ENCODE results near the gene MBP. TPM values are rescaled to one million over a fixed set of nuclear protein-coding genes. Genes with fewer than 3 reads are reported as not detected.

The MBP gene
- total and polyA plus RNA-seq, 9 donors, result 8.7 to 23.0 (median 11.2) TPM

DNA sequence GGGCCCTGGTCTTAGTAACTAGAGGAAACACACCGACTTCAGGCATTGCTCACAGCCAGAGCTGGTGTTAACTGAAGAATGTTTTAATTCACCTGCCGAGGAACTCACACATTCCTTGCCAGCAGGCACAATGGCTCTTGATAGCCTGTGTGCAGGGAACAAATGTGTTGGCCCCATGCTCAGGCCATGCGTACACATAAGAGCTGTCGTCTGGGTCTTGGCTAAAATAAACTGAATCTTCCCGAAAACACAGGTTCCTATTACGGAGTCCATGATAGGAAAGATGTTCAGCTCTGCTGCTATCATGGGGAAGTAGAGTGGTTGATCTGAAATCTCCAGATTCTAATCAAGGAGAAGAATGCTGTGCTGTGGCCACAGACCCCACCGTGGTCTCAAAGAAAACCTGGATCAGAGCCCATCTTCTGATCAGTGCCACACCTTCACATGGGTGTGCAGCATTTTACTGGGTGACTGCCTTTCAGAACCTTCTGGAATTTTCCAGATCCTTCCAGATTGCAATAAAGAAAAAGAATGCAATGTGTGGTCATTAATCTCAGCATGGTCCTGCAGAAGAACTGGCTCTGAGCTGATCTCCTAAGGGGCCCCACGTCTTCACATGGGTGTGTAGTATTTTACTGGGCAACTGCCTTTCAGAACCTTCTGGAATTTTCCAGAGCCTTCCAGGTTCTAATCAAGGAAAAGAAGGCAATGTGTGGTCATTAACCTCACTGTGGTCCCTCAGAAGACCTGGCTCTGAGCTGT lies 17.2 kb downstream of the MBP start:
- no peak overlapping the region for H3K4me3 ChIP-seq (ENCODE audit: low read length)

DNA sequence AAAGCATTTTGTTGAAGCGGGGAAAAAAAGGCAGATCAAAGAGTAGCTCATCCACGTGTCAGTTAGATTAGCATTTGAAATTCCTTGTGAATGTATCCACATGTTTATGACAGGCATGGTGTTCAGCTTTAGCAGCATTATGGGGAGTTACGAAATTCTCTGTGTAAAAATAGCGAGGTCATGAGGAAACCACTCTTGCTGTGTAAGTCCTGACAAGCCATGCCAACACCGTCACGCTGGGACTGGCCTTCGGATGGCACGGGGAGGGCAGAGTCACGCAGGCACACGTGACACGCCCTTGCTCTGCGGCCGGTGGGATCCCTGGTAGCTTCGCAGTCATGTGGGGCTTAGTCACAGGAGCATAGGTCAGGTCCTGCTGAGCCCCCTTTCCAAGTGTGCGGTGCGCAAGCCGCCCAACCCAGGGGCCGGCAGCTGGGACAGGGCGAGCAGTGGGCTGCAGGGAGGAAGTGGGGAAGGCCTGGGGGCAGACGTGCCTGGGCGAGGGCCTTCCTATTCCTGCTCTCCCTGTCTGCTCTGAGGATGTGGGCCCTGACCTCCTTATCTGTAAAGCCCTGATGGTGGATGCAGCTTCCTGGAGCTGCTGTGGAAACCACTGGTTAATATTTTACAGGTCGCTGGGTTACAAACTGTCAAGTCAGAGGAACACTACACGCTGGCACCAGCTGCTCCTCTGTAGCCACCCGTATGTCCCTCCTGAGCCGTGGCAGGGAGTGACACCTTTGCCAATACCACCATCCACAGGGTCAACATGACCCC lies 18.0 kb downstream of the MBP start:
- DNase-seq, result peak; percentile 89
- Histone ChIP-seq H3K36me3 (ENCODE audit: control insufficient read depth, insufficient read depth, low read length) (no peaks in the 10 kb centered on the region), H3K9me3 (replicated peaks; ENCODE audit: control insufficient read depth, low read depth, low read length) (no peaks in the 10 kb centered on the region), H3K4me3 (ENCODE audit: low read length) (no peak overlapping the region), H3K4me1 (ENCODE audit: control insufficient read depth, insufficient read depth, low read length) (peaks cover 24% of the 10 kb centered on the region), H3K27me3 (ENCODE audit: control insufficient read depth, insufficient read depth, low read length) (no peaks in the 10 kb centered on the region), H3K27ac (ENCODE audit: low read length) (peak overlapping the region; percentile 67)
- WGBS (ENCODE audit: insufficient coverage), result 63% methylated on average over 24 of the region's 25 CpGs

More for the DNA sequence above, 17.2 kb downstream of the MBP start:
- DNase-seq, result no peak
- Histone ChIP-seq H3K27ac (ENCODE audit: low read length) (peak overlapping the region; percentile 52), H3K36me3 (ENCODE audit: control insufficient read depth, insufficient read depth, low read length) (no peaks in the 10 kb centered on the region), H3K9me3 (replicated peaks; ENCODE audit: control insufficient read depth, low read depth, low read length) (no peaks in the 10 kb centered on the region), H3K4me1 (ENCODE audit: control insufficient read depth, insufficient read depth, low read length) (peaks cover 22% of the 10 kb centered on the region), H3K27me3 (ENCODE audit: control insufficient read depth, insufficient read depth, low read length) (no peaks in the 10 kb centered on the region)
- WGBS (ENCODE audit: insufficient coverage), result 77% methylated on average over 6 of the region's 8 CpGs

DNA sequence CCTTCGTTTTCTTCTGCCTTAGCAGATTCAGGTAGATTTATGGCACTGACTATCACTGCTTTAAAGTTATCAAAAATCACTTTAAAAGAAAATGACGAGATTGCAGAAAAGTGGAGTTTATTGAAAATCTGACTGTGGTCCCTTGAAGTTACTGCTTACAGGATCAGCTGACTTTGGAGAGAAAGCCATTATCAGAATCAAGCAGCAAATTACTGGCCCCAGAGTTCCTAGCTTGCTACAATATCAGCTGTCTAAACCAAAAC lies 18.5 kb downstream of the MBP start:
- H3K27ac ChIP-seq (ENCODE audit: low read length), result peak overlapping the region; percentile 67
- H3K36me3 ChIP-seq (ENCODE audit: control insufficient read depth, insufficient read depth, low read length), result peaks cover under 1% of the 10 kb centered on the region
- no peak for DNase-seq
- peaks cover 27% of the 10 kb centered on the region for H3K4me1 ChIP-seq (ENCODE audit: control insufficient read depth, insufficient read depth, low read length)
- no peak overlapping the region for H3K4me3 ChIP-seq (ENCODE audit: low read length)
- no CpG with 5 or more reads among the region's 2 CpGs for WGBS (ENCODE audit: insufficient coverage)
- H3K9me3 ChIP-seq (replicated peaks; ENCODE audit: control insufficient read depth, low read depth, low read length), result no peaks in the 10 kb centered on the region
- no peaks in the 10 kb centered on the region for H3K27me3 ChIP-seq (ENCODE audit: control insufficient read depth, insufficient read depth, low read length)

DNA sequence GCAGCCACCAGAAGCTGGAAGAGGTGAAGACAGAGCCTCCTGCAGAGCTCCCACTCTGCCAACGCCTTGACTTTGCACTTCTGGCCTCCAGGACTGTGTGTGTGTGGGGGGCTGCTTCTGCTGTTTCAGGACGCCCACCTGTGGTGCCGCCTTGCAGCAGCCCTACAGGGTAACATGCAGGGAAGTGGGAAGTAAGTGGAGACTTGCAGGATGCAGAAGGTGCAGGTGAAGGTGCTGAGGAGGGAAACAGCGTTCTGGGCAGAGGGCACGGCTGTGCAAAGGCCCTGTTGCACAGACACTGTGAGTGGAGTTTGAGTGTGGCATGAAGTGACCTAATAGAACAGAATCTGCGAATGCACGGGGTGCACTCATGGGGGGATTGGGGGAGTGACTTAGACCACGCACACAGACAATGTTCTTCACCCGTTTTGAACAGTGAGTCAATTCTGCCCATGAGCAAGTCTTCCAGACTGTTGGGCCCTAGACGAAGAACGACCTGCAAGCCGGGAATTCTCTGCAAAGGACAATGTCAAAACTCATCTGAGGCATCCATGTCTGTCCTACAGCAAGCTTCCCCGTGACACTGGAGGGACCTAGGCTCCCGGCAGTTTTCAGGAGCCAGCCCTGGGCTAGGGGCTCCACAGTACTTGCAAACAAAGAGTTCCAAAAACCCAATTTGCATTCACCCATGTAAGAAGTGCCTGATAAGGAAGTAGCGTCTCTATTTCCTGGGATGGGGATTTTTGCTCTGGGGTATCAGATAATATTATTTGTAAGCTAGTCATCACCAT lies 19.0 kb downstream of the MBP start:
- H3K36me3 ChIP-seq (ENCODE audit: control insufficient read depth, insufficient read depth, low read length), result peaks cover 2% of the 10 kb centered on the region
- 87% methylated on average over 13 of the region's 15 CpGs for WGBS (ENCODE audit: insufficient coverage)
- no peak overlapping the region for H3K4me3 ChIP-seq (ENCODE audit: low read length)
- peaks cover 32% of the 10 kb centered on the region for H3K4me1 ChIP-seq (ENCODE audit: control insufficient read depth, insufficient read depth, low read length)
- H3K27ac ChIP-seq (ENCODE audit: low read length), result no peak overlapping the region
- H3K27me3 ChIP-seq (ENCODE audit: control insufficient read depth, insufficient read depth, low read length), result no peaks in the 10 kb centered on the region
- no peak for DNase-seq
- no peaks in the 10 kb centered on the region for H3K9me3 ChIP-seq (replicated peaks; ENCODE audit: control insufficient read depth, low read depth, low read length)

DNA sequence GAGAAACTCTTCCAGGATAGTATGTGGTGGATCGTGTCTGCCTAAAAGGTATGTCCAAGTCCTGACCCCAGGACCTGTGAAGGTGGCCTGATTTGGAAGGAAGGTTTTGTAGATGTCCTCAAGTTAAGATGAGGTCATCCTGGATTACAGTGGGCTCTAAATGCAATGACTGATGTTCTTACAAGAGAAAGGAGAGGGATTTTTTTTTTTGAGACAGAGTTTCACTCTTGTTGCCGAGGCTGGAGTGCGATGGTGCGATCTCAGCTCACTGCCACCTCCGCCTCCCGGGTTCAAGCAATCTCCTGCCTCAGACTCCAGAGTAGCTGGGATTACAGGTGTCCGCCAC lies 19.9 kb downstream of the MBP start:
- no peak overlapping the region for H3K4me3 ChIP-seq (ENCODE audit: low read length)
- H3K27me3 ChIP-seq (ENCODE audit: control insufficient read depth, insufficient read depth, low read length), result no peaks in the 10 kb centered on the region
- peaks cover 2% of the 10 kb centered on the region for H3K36me3 ChIP-seq (ENCODE audit: control insufficient read depth, insufficient read depth, low read length)
- H3K4me1 ChIP-seq (ENCODE audit: control insufficient read depth, insufficient read depth, low read length), result peaks cover 37% of the 10 kb centered on the region
- 69% methylated on average over 1 of the region's 7 CpGs for WGBS (ENCODE audit: insufficient coverage)
- no peak overlapping the region for H3K27ac ChIP-seq (ENCODE audit: low read length)
- no peak for DNase-seq
- H3K9me3 ChIP-seq (replicated peaks; ENCODE audit: control insufficient read depth, low read depth, low read length), result no peaks in the 10 kb centered on the region

DNA sequence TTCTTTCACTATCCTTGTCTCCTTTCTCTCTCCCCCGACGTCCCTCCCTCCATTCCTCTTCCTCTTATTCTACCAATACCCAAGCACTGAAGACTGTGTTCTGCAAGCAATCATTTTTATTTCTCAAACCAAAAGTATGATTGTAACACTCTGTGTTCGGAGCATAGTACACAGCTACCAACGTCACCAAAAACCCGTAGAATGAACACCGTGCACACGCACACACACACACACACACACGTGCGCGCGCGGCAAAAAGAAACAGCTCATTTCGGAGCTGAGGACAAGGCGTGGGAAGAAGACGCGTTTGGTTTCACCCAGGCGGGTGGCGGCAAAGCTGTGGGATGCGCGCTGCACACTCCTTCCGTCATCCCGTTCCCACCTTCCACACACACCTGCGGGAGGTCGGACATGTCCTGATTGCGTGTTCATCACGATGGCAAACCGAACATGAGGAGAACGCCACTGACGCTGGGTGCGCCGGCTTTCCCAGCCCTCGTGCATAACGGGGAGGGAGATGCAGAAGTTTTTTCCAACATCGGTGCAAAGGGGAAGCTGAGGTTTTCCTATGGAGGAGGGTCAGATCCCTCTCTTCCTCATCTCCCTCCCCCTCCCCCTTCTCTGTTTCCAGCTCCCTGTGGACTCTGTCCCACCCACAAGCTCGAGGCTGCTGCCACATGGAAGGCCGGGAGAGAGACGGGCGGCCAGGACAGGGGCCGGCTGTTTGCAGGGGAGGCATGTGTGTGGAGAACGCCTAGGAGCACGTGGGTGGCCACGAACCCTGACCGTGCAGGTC lies 20.4 kb downstream of the MBP start:
- peaks cover 2% of the 10 kb centered on the region for H3K36me3 ChIP-seq (ENCODE audit: control insufficient read depth, insufficient read depth, low read length)
- H3K27me3 ChIP-seq (ENCODE audit: control insufficient read depth, insufficient read depth, low read length), result no peaks in the 10 kb centered on the region
- 86% methylated on average over 25 of the region's 43 CpGs for WGBS (ENCODE audit: insufficient coverage)
- DNase-seq, result peak; percentile 66
- no peaks in the 10 kb centered on the region for H3K9me3 ChIP-seq (replicated peaks; ENCODE audit: control insufficient read depth, low read depth, low read length)
- no peak overlapping the region for H3K27ac ChIP-seq (ENCODE audit: low read length)
- peaks cover 41% of the 10 kb centered on the region for H3K4me1 ChIP-seq (ENCODE audit: control insufficient read depth, insufficient read depth, low read length)
- H3K4me3 ChIP-seq (ENCODE audit: low read length), result no peak overlapping the region

DNA sequence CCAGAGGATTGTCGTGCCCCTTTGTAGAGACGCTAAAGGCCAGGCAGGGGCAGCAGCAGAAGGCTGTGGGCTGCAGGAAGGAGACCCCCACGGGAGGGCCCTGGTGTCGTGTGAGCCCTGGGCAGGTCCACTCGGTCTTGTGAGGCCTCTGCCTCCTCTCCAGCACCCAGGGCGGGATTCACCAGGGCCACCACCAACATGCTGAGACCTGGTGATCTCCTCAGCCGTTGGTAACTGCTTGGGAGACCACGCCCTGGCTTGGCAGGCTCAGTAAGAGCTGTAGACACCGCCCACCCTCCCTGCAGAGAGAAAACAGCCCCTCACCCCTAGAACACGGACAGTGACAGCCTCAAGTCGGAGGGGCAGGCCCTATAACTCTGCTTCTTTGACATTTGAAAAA lies 21.1 kb downstream of the MBP start:
- H3K36me3 ChIP-seq (ENCODE audit: control insufficient read depth, insufficient read depth, low read length), result peaks cover 2% of the 10 kb centered on the region
- no peak for DNase-seq
- H3K4me3 ChIP-seq (ENCODE audit: low read length), result no peak overlapping the region
- no peaks in the 10 kb centered on the region for H3K27me3 ChIP-seq (ENCODE audit: control insufficient read depth, insufficient read depth, low read length)
- no peak overlapping the region for H3K27ac ChIP-seq (ENCODE audit: low read length)
- H3K9me3 ChIP-seq (replicated peaks; ENCODE audit: control insufficient read depth, low read depth, low read length), result no peaks in the 10 kb centered on the region
- 62% methylated on average over 9 of the region's 11 CpGs for WGBS (ENCODE audit: insufficient coverage)
- peaks cover 45% of the 10 kb centered on the region for H3K4me1 ChIP-seq (ENCODE audit: control insufficient read depth, insufficient read depth, low read length)

DNA sequence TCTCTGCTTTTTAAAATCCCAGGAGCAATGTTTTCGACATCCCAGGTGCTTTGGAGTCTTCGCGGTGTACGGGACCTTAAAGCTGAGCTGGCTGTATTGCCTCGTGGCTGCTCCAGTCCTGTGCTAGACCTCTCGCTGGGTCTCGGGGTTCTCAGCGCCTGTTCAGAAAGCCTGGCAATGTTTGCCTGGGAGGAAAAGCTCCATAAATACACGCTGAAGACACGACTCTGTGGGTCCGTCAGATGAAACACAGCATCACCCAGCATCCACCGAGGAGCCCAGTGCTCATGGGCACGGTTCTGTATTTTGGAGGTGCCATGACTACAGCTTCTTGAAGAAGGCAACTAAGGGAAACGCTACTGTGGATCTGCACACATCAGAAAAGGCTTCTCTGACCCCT lies 21.6 kb downstream of the MBP start:
- H3K27ac ChIP-seq (ENCODE audit: low read length), result no peak overlapping the region
- H3K36me3 ChIP-seq (ENCODE audit: control insufficient read depth, insufficient read depth, low read length), result peaks cover 2% of the 10 kb centered on the region
- H3K4me3 ChIP-seq (ENCODE audit: low read length), result no peak overlapping the region
- no peak for DNase-seq
- no peaks in the 10 kb centered on the region for H3K9me3 ChIP-seq (replicated peaks; ENCODE audit: control insufficient read depth, low read depth, low read length)
- H3K4me1 ChIP-seq (ENCODE audit: control insufficient read depth, insufficient read depth, low read length), result peaks cover 50% of the 10 kb centered on the region
- no peaks in the 10 kb centered on the region for H3K27me3 ChIP-seq (ENCODE audit: control insufficient read depth, insufficient read depth, low read length)
- whole genome bisulfite sequencing (ENCODE audit: insufficient coverage), result 91% methylated on average over 14 of the region's 14 CpGs

DNA sequence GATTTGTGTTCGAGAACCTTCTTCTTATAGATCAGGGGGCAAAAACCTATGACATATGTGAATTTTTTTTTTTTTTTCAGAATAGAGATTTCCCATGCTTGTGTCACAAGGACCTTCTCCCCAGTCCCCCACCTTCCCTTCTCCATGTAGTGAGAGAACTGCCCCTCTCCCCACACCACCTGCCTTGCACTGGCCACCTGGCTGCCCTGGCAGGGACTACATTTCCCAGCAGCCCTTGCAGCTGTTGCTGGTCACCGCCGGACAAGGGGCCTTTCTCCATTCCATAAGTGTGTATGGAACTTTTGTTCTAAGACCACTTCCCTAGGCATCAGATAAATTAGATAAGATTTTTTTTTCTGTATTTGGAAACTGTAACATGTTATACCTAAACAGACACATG lies 22.2 kb downstream of the MBP start:
- Histone ChIP-seq H3K27ac (ENCODE audit: low read length) (no peak overlapping the region), H3K4me1 (ENCODE audit: control insufficient read depth, insufficient read depth, low read length) (peaks cover 51% of the 10 kb centered on the region)
- WGBS (ENCODE audit: insufficient coverage), result no CpG with 5 or more reads among the region's 3 CpGs

DNA sequence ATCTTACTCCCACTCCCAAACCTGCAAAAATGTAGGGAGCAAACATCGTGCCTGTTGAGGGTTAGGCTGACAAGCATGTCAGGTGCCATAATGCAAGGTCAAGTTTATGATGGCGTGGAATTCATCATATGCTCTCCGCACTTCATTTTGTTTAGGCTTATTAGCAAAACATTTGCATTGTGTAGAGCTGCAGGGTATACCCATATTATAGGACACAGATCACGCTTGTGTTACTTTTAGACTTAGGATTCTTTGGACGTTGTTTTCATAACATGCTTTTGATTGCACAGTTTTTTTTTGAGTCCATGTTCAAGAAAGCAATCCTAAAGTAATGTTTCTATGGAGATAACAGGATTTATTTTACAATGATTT lies 22.9 kb downstream of the MBP start:
- WGBS (ENCODE audit: insufficient coverage), result no CpG with 5 or more reads among the region's 5 CpGs
- Histone ChIP-seq H3K4me3 (ENCODE audit: low read length) (no peak overlapping the region), H3K27ac (ENCODE audit: low read length) (no peak overlapping the region), H3K36me3 (ENCODE audit: control insufficient read depth, insufficient read depth, low read length) (peaks cover 2% of the 10 kb centered on the region), H3K4me1 (ENCODE audit: control insufficient read depth, insufficient read depth, low read length) (peaks cover 49% of the 10 kb centered on the region), H3K27me3 (ENCODE audit: control insufficient read depth, insufficient read depth, low read length) (no peaks in the 10 kb centered on the region), H3K9me3 (replicated peaks; ENCODE audit: control insufficient read depth, low read depth, low read length) (no peaks in the 10 kb centered on the region)
- no peak for DNase-seq

More for the DNA sequence above, 22.2 kb downstream of the MBP start:
- Histone ChIP-seq H3K9me3 (replicated peaks; ENCODE audit: control insufficient read depth, low read depth, low read length) (no peaks in the 10 kb centered on the region), H3K4me3 (ENCODE audit: low read length) (no peak overlapping the region), H3K27me3 (ENCODE audit: control insufficient read depth, insufficient read depth, low read length) (no peaks in the 10 kb centered on the region), H3K36me3 (ENCODE audit: control insufficient read depth, insufficient read depth, low read length) (peaks cover 2% of the 10 kb centered on the region)
- DNase-seq, result no peak
